Frontal cortex (tissue), 4 donors: Measurements from ENCODE around the gene SZT2. TPM values are rescaled to one million over a fixed set of nuclear protein-coding genes. Genes with fewer than 3 reads are reported as not detected.

ENCODE experiments used
- DNase-seq, 2 donors: peaks; one replicate each; pipeline ENCODE4 v3.0.0; 2012; ENCODE audit warnings: low spot score in 2 of 2
- FAIRE-seq: peaks from 2 replicates; lab custom pipeline; 2012; peaks lifted over from hg19 to GRCh38; lab: Jason Lieb, UNC
- total RNA-seq: library from RNA; depleted of rRNA; stranded (reverse); fragments of >200 nt; gene quantifications from one replicate; pipeline ENCODE4 v1.2.3, GENCODE V29; 2014
- donor health status: control.
- donor health status: control.
- donor health status: control.

SZT2 gene
- 19.2 TPM for total RNA-seq

DNA sequence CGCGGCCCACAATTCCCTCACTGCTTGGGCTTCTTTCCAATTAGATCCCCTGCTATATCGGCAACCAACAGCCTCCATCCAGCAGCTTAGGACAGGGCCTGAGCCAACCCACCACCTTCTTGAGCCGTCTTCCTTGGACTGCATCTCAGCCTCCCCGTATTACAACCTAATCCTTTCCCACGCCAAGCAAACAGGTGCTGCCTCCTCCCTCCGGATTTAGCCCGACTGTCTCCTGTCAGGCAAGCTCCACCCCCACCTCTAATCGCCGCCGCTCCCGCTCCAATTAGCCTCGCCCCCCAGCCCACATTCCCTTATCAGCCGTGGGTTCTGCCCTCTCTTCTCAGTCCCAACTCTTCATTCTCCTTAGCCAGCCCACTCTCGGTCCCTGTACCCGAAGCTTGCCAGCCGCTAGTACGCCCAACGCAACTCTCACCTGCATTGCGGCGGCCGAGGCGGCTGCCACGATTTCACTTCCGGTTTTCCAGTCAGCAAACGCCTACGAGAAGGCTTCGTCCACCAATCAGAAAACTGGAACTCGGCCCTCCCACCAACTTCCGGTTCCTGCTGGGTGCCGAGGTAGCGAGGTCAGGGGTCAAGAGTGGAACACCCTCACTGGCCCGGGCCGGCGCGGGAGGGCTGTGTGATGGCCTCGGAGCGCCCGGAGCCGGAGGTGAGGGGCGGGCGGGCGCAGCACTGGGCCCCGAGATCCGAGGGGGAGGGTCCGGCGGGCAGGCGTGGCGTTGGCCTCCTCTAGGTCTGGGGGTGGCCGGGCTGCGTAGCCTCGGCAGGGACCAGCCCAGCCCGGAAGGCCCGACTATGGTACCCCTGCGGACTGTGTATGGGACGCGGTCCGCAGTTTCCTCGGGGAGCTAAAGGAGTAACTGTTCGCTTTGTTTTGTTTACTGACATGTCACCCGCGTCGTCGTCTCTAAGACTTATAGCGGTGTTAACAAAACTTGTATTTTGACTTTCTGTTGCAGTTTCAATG, at the start of gene SZT2, which contains the start of gene MED8:
SZT2 (plus strand) TSS at position 574 of the 988 bp plus-strand sequence; CDS start at position 644, 70 bp downstream.
MED8 (minus strand) TSS at position 475 of the 988 bp plus-strand sequence; CDS start at position 439, 36 bp downstream.
- FAIRE-seq: no peak
- DNase-seq: peak; percentile 93 to 96

GRCh38 chr1:43340559-43340958, 49.1 kb upstream of the SZT2 start:
- no peak for DNase-seq
- no peak for FAIRE-seq

GRCh38 chr1:43344267-43344850, 45.3 kb upstream of the SZT2 start:
- FAIRE-seq: no peak
- DNase-seq: no peak

DNA sequence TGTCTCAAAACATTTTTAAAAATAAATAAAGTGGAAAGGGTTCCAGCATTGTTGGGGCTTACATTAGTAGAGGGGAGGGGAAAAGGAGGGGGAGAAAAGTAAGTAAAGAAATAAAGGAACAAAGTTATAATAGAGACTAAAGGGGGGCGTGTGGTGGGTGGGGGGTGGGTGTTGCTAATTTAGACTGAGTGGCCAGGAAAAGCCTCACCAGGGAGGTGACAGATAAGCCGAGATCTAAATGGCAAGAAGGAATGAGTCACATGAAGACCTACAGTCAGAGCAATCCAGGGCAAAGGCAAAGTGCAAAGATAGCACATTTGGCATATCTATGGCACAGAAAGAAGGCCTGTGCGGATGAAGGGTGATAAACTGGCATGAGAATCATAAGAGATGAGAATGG, 44.6 kb upstream of the SZT2 start:
- no peak for DNase-seq
- no peak for FAIRE-seq

DNA sequence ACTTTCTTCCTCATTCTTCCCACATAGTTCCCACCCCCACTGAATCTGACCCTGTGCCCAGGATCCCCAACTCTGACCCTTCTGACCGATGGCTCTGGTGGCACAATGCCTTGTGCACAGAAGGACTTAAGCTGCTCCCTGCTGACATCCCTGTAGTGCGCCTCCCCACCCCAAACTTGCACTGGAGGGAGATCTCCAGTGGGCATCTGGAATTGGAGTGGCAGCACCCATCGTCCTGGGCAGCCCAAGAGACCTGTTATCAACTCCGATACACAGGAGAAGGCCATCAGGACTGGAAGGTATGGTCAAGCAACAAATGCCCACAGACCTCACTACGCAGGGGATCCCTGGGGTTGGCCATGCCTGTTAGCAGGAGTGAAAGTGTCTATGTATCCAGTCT, 43.1 kb upstream of the SZT2 start:
- DNase-seq (no peak), FAIRE-seq (no peak)

GRCh38 chr1:43348343-43348808, 41.3 kb upstream of the SZT2 start:
- DNase-seq (peak in 1 of 2 donors; percentile 50), FAIRE-seq (no peak)

DNA sequence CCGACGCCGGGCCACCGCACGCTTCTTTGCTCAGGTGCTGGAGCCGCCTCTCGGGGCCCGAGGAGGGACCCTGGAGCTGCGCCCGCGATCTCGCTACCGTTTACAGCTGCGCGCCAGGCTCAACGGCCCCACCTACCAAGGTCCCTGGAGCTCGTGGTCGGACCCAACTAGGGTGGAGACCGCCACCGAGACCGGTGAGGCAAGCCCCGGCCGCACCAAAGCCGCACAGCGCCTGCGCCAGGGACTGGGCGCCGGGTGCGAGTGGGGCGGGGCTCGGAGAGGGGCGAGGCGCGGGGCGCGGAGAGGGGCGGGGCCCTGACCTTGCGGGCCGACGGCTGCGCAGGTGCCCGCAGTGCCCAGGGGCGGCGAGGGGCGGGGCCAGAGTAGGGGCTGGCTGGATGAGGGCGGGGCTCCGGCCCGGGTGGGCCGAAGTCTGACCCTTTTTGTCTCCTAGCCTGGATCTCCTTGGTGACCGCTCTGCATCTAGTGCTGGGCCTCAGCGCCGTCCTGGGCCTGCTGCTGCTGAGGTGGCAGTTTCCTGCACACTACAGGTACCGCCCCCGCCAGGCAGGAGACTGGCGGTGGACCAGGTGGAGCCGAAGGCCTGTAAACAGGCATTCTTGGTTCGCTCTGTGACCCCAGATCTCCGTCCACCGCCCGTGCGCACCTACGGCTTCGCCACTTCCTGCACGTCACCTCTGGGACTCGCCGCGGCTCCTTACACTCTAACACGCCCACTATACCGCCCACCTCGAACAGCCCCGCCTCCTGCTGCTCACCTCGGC, 40.7 kb upstream of the SZT2 start:
- DNase-seq (peak; percentile 67 to 72), FAIRE-seq (no peak)

DNA sequence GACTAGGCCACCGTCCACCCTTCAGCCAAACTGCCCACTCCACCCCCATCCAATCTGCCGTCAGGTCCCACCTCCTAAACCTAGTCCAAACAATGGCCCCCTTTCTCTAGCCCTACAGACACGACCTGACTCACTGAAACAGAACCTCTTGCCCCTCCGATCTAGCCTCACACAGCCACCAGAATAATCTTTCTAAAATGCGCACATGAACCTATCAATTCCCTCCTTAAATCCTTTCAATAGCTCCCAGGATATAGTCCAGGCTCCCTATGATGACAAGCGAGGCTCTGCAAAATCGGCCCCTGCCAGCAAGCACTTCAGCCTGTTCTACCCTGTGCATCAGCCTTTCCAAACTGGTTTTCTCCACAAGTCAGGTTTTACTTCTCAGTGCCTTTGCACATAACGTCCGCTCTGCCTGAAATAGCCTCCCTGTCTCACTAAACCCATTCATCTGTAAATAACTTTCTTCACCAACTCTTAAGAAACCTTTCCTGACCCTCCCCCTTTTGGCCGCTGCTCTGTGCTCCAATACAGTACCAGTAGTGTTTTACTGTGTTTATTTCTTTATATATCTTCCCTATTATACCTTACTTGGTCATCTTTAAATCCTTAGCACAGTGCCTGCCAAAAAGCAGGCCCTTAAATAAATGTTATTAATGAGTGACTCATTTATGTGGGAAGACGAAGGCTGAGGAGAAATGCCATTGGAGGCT, 39.9 kb upstream of the SZT2 start:
- FAIRE-seq (no peak), DNase-seq (no peak)

DNA sequence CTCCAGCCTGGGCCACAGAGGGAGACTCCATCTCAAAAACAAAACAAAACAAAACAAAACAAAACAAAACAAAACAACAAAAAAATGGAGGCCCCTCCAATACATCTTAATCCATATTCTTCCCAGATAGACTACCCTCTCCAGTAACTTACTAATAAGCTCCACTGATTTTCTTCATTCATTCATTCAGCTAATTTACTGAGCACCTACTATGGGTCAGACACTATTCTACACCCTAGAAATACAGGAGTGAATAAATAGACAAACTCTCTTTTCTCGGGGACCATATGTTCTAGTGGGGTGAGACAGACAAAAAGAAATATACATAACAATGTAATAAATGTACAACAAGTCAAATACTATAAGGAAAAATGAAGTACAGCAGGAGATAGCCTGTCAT, 38.7 kb upstream of the SZT2 start:
- FAIRE-seq (no peak), DNase-seq (no peak)

DNA sequence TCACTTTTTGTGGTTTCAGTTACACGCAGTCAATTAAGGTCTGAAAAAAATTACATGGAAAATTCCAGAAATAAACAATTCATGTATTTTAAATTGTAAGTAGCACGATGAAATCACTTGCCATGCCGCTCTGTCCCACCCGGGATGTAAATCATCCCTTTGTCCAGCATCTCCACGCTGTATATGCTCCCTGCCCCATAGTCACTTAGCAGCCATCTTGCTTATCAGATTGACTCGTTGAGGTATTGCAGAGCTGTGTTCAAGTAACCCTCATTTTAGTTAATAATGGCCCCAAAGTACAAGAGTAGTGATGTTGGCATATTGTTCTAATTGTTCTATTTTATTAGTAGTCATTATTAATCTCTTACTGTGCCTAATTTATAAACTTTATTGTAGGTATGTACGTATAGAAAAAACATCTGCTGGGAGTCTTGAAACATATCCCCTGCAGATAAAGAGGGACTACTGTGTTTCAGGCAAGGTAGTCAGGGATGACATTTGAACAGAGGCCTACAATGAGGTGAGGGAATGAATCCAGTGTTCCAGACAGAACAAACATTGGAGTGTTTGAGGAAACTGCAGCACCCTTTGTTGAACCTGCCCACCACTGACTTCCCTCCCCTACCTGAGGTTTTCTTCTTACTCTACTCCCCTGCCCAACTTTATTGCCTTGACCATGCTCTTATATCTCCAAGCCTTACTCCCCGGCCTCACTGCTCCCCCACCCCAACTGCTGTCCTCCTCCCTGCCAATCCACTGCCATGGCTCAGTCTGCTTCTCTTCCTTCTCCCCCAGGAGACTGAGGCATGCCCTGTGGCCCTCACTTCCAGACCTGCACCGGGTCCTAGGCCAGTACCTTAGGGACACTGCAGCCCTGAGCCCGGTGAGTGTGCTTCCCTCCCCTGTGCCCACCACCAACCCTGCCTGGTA, 38.0 kb upstream of the SZT2 start:
- no peak for DNase-seq
- no peak for FAIRE-seq

DNA sequence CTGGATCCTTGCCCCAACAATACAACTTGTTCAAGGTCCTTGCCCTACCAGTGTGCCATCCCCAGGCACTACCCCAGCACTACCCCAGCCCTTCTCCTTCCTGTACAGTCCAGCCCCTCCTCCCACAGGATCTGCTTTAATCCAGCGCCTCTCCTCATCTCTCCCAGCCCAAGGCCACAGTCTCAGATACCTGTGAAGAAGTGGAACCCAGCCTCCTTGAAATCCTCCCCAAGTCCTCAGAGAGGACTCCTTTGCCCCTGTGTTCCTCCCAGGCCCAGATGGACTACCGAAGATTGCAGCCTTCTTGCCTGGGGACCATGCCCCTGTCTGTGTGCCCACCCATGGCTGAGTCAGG, 37.4 kb upstream of the SZT2 start:
- no peak for FAIRE-seq
- DNase-seq: no peak

DNA sequence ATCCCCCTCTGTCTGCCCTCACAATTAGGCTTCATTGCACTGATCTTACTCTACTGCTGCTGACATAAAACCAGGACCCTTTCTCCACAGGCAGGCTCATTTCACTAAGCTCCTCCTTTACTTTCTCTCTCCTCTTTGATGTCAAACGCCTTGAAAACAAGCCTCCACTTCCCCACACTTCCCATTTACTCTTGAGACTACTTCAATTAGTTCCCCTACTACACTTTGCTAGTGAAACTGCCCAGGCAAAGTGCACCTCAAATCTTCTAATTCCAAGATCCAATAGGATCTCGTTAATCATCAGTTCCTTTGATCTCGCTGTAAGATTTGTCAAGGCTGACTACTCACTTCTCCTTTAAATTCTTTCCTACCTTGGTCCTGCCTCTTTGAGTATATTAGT, 36.8 kb upstream of the SZT2 start:
- FAIRE-seq (no peak), DNase-seq (no peak)

- no peak for FAIRE-seq
- no peak for DNase-seq
Measured at GRCh38 chr1:43354471-43354870, 35.2 kb upstream of the SZT2 start.

- DNase-seq: no peak
- FAIRE-seq: no peak
Measured at GRCh38 chr1:43354936-43355335, 34.8 kb upstream of the SZT2 start.

- FAIRE-seq (no peak), DNase-seq (no peak)
Measured at GRCh38 chr1:43357251-43357650, 32.4 kb upstream of the SZT2 start.

DNA sequence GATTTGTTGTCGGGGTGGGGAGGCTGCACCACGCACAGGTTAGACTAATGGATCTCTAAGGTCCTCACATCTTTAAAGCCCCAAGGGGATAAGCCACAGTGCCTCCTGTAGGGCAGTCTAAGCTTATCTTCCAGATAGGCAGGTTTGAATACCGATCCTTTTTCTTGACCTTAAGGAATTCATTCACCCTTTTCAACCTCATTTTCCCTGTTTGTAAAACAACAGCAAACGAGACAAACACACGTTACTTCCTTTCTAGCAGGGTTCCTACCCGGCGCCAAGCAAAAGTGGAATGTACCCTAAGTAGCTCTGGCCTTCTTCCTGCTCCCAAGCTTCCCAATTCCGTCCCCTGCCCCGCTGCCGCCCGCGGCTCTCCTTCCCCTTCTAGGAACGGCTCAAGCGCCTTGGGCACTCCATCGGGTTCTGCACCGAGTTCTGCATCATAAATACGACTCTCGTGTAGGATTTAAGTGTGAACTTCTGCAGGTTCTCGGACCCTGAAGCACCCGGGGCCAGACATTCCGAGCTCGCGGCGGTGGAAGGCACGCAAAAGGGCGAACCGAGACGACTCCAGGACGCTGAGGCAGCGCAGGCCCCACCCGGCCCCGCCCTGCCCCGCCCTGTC, 31.5 kb upstream of the SZT2 start:
- DNase-seq (no peak), FAIRE-seq (no peak)

- DNase-seq (peak; percentile 93 to 98), FAIRE-seq (no peak)
Measured at GRCh38 chr1:43358746-43359693, 30.7 kb upstream of the SZT2 start, which contains the start of gene CDC20. Gene CDC20 (plus strand): TSS chr1:43358981. CDS start chr1:43359216, 235 bp downstream.
